ENCODE data around the gene L3MBTL4.

Gene L3MBTL4

GRCh38 chr18:6251084-6251483, 163.6 kb downstream of the L3MBTL4 start:
- DNase-seq (ENCODE audit: low spot score): no peak

- DNase-seq (ENCODE audit: low spot score): no peak
Measured at GRCh38 chr18:6249788-6250187, 164.9 kb downstream of the L3MBTL4 start.

DNA sequence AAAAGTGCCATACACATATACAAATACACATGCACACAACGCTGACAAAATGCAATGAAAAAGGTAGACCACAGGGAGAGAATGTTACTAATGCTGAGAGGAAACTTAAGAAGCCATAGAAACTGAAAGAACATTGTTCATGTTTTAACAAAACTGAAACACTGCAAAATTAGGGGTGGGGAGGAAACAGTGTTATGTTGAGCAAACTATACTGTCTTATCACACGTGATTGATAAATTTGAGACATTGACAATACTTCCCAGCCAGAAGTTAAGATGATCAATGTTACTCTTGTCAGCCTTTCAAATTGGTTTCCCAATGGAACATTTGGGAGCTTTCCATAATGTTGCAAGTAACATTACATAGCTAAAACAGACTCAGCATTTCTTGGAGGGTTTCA, 165.5 kb downstream of the L3MBTL4 start:
- DNase-seq (ENCODE audit: low spot score): no peak

- DNase-seq (ENCODE audit: low spot score): no peak
Measured at GRCh38 chr18:6248017-6248416, 166.7 kb downstream of the L3MBTL4 start.

- peak; percentile 30 for DNase-seq (ENCODE audit: low spot score)
Measured at GRCh38 chr18:6242004-6242403, 172.7 kb downstream of the L3MBTL4 start.

- no peak for DNase-seq (ENCODE audit: low spot score)
Measured at GRCh38 chr18:6239716-6240115, 175.0 kb downstream of the L3MBTL4 start.

GRCh38 chr18:6236258-6236657, 178.5 kb downstream of the L3MBTL4 start:
- no peak for DNase-seq (ENCODE audit: low spot score)

GRCh38 chr18:6222271-6222670, 192.4 kb downstream of the L3MBTL4 start:
- no peak for DNase-seq (ENCODE audit: low spot score)

- DNase-seq (ENCODE audit: low spot score): no peak
Measured at GRCh38 chr18:6221602-6222014, 193.1 kb downstream of the L3MBTL4 start.

- DNase-seq (ENCODE audit: low spot score): no peak
Measured at GRCh38 chr18:6220129-6220528, 194.6 kb downstream of the L3MBTL4 start.

DNA sequence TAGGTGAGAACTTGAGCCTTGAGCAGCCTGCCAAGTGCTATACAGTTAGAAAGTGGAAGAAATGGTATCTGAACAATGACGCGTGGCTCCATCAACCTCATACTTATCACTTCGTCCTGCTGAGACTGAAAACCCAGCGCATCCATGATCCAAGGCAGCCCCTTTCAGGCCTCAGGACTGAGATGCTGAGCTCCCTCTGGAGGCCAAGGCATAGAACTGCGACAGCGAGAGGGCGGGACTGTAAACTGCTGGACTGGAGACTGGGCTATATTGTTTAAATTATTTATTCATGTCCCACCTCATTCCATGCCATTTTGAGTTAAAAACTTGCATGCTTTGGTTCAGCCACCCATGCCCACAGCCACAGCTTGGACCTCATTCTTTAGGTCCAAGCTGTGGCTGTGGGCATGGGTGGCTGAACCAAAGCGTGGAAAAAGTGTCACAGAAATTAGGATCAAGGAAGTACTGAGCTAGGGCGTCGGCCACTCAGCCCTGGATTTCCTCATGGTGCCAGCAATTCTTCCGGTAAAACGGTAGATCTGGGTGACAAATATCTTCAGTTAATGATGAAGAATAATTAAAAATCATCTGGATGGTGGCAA, 195.5 kb downstream of the L3MBTL4 start:
- DNase-seq (ENCODE audit: low spot score): peak; percentile 6

GRCh38 chr18:6215888-6216287, 198.8 kb downstream of the L3MBTL4 start:
- no peak for DNase-seq (ENCODE audit: low spot score)

GRCh38 chr18:6211174-6211504, 203.6 kb downstream of the L3MBTL4 start:
- DNase-seq (ENCODE audit: low spot score): no peak

DNA sequence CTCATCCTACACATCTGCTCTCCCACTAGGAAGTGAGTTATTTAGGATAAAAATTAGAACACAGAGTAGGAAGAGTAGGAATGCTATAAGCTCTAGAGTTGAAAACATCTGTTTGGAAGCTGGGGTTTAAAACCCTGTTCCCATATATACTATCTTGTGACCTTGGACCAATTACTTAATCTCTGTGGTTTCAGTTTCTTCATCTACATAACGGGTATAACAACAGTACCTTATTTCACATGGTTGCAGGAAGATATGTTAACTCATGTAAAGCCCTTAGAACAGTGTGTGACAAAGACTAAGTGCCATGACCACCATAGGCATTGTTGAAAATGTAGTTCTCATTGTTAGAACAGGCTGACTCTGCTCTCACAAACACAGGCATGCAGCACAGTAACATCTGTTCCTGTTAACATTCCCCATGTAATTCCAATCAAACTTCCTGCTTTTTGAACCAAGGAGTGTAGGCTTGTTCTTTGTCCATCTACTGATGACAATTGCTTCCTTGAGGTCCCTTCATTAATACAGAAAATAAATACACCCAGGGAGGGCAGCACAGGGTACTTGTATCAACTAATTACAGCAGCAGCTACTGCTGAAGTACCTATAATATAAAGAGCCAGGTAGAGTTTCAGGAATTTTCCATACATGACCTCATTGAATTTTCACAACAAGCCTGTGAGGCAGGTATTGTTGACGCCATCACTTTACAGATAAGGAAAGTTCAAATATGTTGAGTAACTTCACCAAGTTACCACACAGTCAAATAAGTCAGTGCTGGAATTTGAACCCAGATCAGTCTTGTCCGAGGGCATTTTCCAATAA, 204.2 kb downstream of the L3MBTL4 start:
- no peak for DNase-seq (ENCODE audit: low spot score)

DNA sequence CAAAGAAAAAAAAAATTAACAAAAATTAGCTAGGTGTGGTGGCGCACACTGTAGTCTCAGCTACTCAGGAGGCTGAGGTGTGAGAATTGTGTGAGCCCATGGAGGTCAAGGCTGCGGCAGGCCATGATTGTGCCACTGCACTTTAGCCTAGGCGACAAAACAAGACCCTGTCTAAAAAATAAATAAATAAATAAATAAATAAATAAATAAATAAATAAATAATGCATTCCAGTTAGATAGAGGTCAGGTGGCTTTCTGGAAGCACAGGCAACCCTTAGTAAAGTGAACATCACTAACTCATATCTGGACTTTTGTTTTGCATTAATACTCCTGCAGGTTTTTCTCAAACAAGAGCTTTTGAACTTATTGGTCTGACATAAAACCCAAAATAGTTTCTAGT, 206.8 kb downstream of the L3MBTL4 start:
- no peak for DNase-seq (ENCODE audit: low spot score)

DNA sequence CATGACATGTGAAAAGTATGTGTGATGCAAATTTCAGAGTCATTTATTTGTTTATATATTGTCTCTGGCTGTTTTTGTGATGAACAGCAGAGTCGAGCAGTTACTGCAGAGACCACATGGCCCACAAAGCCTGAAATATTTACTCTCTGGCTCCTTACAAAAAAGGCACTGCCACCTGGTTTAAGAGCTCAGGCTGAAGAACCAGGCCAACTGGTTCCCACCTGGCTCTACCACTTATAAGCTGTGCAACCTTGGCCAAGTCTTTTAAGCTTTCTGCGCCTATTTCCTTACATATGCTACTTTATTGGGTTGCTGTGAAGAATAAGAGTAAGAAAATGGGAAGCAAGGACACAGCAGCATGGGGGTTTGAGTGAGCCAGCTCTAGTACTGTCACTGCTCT, 207.6 kb downstream of the L3MBTL4 start:
- no peak for DNase-seq (ENCODE audit: low spot score)

DNA sequence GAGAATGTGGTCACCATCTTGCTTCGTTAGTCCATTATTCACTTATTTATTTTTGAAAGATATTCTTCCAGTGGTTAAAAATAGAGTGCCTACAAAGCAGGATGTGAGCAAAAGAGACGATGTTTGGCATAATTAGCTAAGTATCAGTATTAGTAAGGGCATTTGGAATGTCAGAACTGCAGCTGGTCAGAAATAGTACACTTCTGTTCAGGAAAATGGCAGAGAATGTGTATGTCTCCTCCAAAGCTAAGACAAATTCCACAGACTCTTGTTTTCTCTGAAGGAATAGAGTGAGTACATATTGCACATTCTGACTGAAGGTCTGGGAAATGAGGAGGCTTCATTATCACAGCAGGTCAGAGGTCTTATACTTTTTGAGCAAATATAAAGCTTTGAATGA, 209.0 kb downstream of the L3MBTL4 start:
- no peak for DNase-seq (ENCODE audit: low spot score)

- no peak for DNase-seq (ENCODE audit: low spot score)
Measured at GRCh38 chr18:6204476-6204875, 210.2 kb downstream of the L3MBTL4 start.

DNA sequence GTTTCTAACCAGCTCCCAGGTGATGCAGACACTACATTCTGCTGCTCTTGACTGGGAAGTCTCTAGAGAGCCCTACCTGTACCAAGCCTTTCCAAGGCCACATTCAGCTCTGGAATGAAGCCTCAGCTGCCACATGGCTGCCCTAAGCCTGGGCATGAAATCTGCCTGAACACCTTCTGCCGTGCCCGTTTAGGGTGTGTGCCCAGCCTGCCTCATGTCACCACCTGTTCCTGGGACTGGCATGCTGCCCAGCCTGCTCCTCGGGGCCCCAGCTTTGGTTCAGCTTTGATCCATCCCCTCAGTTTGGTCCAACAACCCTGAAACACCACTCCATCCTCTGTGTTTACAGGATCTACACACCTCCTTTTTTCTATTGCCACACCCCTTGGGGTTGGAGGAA, 210.9 kb downstream of the L3MBTL4 start:
- no peak for DNase-seq (ENCODE audit: low spot score)

GRCh38 chr18:6202861-6203260, 211.8 kb downstream of the L3MBTL4 start:
- no peak for DNase-seq (ENCODE audit: low spot score)

DNA sequence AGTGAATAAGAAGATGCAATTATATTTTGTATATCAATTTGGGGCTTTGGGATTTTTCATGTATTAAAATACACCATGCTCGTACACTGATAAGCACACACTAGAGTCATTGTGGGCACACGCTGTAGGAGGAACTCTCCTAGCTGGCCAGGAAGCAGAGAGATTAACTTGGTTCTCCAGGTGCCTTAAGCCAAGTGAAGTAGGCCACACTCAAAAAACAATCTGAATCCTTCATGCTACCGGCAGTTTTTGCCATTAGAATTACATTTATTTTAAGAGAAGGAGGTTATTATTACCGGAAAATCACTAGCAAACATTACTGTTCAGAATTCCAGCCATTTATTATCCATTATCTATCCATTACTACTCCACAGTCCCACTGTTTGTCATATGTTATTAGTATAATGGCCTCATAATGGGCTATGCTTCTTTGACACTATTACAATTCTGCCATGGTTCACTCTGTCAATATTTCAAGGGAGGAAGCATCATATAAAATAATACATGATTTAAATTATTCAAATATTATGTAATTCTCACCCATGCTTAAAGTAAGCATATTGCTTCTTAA, 214.4 kb downstream of the L3MBTL4 start:
- no peak for DNase-seq (ENCODE audit: low spot score)

- no peak for DNase-seq (ENCODE audit: low spot score)
Measured at GRCh38 chr18:6199777-6200176, 214.9 kb downstream of the L3MBTL4 start.

- no peak for DNase-seq (ENCODE audit: low spot score)
Measured at GRCh38 chr18:6198585-6198984, 216.1 kb downstream of the L3MBTL4 start.

DNA sequence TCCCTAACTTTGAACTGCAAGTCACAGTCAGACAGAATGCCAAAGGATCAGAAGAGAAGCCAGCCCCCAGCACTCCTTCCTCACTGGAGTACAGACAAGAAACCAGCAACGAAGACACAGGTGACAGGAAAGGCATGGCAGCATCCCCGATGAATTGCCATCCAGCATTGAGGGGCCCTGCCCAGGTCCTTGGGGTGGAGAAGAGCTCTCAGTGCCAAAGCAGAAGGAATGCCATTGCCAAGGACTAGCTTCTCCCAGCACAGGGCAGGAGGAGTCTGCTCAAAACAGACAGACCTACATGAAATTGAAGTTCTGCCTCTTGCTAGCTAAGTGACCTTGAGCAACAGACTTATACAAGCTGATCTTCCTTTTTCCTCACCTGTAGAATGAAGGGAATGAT, 220.1 kb downstream of the L3MBTL4 start:
- DNase-seq (ENCODE audit: low spot score): no peak
